CD4-positive, alpha-beta T cell (primary cell): ENCODE results near the gene FOXD1. TPM values are rescaled to one million over a fixed set of nuclear protein-coding genes. Genes with fewer than 3 reads are reported as not detected.
"Not testable (repeated sequence)": the region's sequence is repeated elsewhere in the genome, so short reads cannot be mapped to it uniquely, and the experiment has no call there.

Experiments
- ATAC-seq: fragments of 200-7000 bp; cut with Tn5 transposase; one replicate; pipeline ENCODE4 v1.10.0; 2022; ENCODE audit warnings: mild to moderate bottlenecking; ENCODE audit not compliant: poor library complexity
- CTCF ChIA-PET: fragments of 350-600 bp; sonication (Branson Sonifier 250); formaldehyde crosslinking; loops from one replicate; lab custom pipeline; 2021; ENCODE audit warnings: antibody characterized with exemption, inconsistent platforms; lab: Charles Lee
- POLR2A ChIA-PET: fragments of 350-600 bp; sonication (Branson Sonifier 250); formaldehyde crosslinking; loops from one replicate; lab custom pipeline; 2021; ENCODE audit warnings: antibody characterized with exemption, inconsistent platforms; lab: Charles Lee
- DNase-seq, 14 experiments: peaks; one replicate each; pipeline ENCODE4 v3.0.0-alpha.2; 2013 to 2020; ENCODE audit warnings: mixed read lengths in 2 of 14
- H3K27ac ChIP-seq, 2 donors: one replicate each; pipeline versions ENCODE4 v1.5.1 to v1.7.0; 2013; ENCODE audit warnings: low read length in 2 of 2, low read depth in 1 of 2, mild to moderate bottlenecking in 1 of 2
- H3K27me3 ChIP-seq, 2 experiments: 1 replicate in 1 of 2; 2 replicates in 1 of 2; pipeline versions ENCODE4 v1.6.1 to v1.7.0; 2013; ENCODE audit warnings: low read length in 2 of 2, control low read depth in 1 of 2, mild to moderate bottlenecking in 1 of 2, moderate library complexity in 1 of 2; ENCODE audit not compliant: insufficient read depth in 2 of 2, control insufficient read depth in 1 of 2
- H3K36me3 ChIP-seq: one replicate; pipeline ENCODE4 v1.6.1; 2013; ENCODE audit warnings: low read length, control low read depth; ENCODE audit not compliant: insufficient read depth
- H3K4me1 ChIP-seq: one replicate; pipeline ENCODE4 v1.6.1; 2013; ENCODE audit warnings: low read length, control low read depth; ENCODE audit not compliant: insufficient read depth
- H3K4me3 ChIP-seq: one replicate; pipeline ENCODE4 v1.5.1; 2013; ENCODE audit warnings: mild to moderate bottlenecking, low read length, moderate library complexity
- H3K9me3 ChIP-seq, 2 experiments: 1 replicate in 1 of 2; 2 replicates in 1 of 2; pipeline versions ENCODE4 v1.6.1 to v1.7.0; 2013; ENCODE audit warnings: low read length in 2 of 2, mild to moderate bottlenecking in 2 of 2, control low read depth in 1 of 2, moderate library complexity in 1 of 2; ENCODE audit not compliant: control insufficient read depth in 1 of 2, insufficient read depth in 1 of 2
- H3K27ac Mint-ChIP-seq: one replicate; pipeline ENCODE4 v1.8.0; 2020; ENCODE audit warnings: mixed read lengths
- H3K27me3 Mint-ChIP-seq: one replicate; pipeline ENCODE4 v1.8.0; 2021; ENCODE audit warnings: mixed read lengths
- H3K36me3 Mint-ChIP-seq: one replicate; pipeline ENCODE4 v1.8.0; 2021; ENCODE audit warnings: low read depth, mixed read lengths
- H3K4me1 Mint-ChIP-seq: one replicate; pipeline ENCODE4 v1.8.0; 2021; ENCODE audit warnings: low read depth, mixed read lengths
- H3K4me3 Mint-ChIP-seq: one replicate; pipeline ENCODE4 v1.8.0; 2020; ENCODE audit warnings: mild to moderate bottlenecking, mixed read lengths
- H3K9me3 Mint-ChIP-seq: one replicate; pipeline ENCODE4 v1.8.0; 2020; ENCODE audit warnings: mixed read lengths
- intact Hi-C, 2 experiments: fragments of 100-400 bp; cut with DNase I in 1 of 2; cut with micrococcal nuclease in 1 of 2; formaldehyde crosslinking; loops; one replicate each; pipeline versions ENCODE4 v1.15.1 to v1.9.0; 2023 to 2025; cut with DNase I, micrococcal nuclease
- total RNA-seq, 174 experiments: library from RNA in 2 of 174; stranded (reverse) in 2 of 174; gene quantifications; one replicate each; pipeline ENCODE4 v1.2.3 and lab custom pipeline; 2021 to 2026
- TF ChIP-seq, protein P1 (sequence below): fragments of 200-600 bp; IDR thresholded peaks from one replicate; pipeline ENCODE4 v1.8.0; 2022; ENCODE audit warnings: antibody characterized with exemption, mild to moderate bottlenecking

FOXD1 gene
- total RNA-seq, 2 experiments from 2014 or later = not detected

- Mint-ChIP-seq H3K4me1 (no peaks in the 10 kb centered on the region), H3K36me3 (no peaks in the 10 kb centered on the region), H3K27me3 (peaks cover 47% of the 10 kb centered on the region), H3K9me3 (no peaks in the 10 kb centered on the region), H3K27ac (no peak overlapping the region), H3K4me3 (no peak overlapping the region)
- DNase-seq (no peak), ATAC-seq (no peak)
- ChIA-PET CTCF (no interaction called here), POLR2A (interaction anchor here (1.0 to 1.7 kb wide), 2 partner anchors 10 to 15 kb away, joined by 3 to 7 read pairs; partner anchors contain the start of gene BTF3)
- Histone ChIP-seq H3K4me3 (no peak overlapping the region), H3K27me3 (peaks cover 0 to 17% of the 10 kb centered on the region in 2 experiments), H3K9me3 (no peaks in the 10 kb centered on the region), H3K36me3 (no peaks in the 10 kb centered on the region), H3K27ac (no peak overlapping the region), H3K4me1 (no peaks in the 10 kb centered on the region)
- TF ChIP-seq, protein P1, sequence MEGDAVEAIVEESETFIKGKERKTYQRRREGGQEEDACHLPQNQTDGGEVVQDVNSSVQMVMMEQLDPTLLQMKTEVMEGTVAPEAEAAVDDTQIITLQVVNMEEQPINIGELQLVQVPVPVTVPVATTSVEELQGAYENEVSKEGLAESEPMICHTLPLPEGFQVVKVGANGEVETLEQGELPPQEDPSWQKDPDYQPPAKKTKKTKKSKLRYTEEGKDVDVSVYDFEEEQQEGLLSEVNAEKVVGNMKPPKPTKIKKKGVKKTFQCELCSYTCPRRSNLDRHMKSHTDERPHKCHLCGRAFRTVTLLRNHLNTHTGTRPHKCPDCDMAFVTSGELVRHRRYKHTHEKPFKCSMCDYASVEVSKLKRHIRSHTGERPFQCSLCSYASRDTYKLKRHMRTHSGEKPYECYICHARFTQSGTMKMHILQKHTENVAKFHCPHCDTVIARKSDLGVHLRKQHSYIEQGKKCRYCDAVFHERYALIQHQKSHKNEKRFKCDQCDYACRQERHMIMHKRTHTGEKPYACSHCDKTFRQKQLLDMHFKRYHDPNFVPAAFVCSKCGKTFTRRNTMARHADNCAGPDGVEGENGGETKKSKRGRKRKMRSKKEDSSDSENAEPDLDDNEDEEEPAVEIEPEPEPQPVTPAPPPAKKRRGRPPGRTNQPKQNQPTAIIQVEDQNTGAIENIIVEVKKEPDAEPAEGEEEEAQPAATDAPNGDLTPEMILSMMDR = no peak
- intact Hi-C loops = no loop called here
These were observed 39.2 kb upstream of the FOXD1 start for GRCh38 chr5:73487815-73488214.

DNA sequence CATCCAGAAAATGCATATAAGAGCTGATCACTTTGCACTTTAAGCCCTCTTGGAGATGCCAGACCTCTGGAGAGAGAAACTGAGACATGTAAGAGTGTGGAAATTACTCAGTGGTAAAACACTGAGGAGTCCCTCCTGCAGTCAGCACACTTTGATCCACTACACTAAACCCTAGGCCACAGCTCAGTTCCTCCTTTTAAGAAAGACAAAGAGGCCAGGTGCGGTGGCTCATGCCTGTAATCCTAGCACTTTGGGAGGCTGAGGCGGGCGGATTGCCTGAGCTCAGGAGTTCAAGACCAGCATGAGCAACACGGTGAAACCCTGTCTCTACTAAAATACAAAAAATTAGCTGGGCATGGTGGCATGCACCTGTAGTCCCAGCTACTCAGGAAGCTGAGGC is 38.7 kb upstream of the FOXD1 start:
- H3K9me3 Mint-ChIP-seq, H3K4me3 Mint-ChIP-seq, CTCF ChIA-PET, H3K4me1 ChIP-seq, H3K36me3 Mint-ChIP-seq, H3K4me3 ChIP-seq, DNase-seq, intact Hi-C loops, H3K27ac Mint-ChIP-seq, H3K9me3 ChIP-seq, H3K36me3 ChIP-seq, H3K4me1 Mint-ChIP-seq, ATAC-seq, H3K27ac ChIP-seq: not testable (repeated sequence)
- peaks cover 44% of the 10 kb centered on the region for H3K27me3 Mint-ChIP-seq
- POLR2A ChIA-PET = interaction anchor here (1.0 to 1.7 kb wide), 2 partner anchors 11 to 16 kb away, joined by 3 to 7 read pairs; partner anchors contain the start of gene BTF3
- H3K27me3 ChIP-seq = peaks cover 0 to 17% of the 10 kb centered on the region in 2 experiments

DNA sequence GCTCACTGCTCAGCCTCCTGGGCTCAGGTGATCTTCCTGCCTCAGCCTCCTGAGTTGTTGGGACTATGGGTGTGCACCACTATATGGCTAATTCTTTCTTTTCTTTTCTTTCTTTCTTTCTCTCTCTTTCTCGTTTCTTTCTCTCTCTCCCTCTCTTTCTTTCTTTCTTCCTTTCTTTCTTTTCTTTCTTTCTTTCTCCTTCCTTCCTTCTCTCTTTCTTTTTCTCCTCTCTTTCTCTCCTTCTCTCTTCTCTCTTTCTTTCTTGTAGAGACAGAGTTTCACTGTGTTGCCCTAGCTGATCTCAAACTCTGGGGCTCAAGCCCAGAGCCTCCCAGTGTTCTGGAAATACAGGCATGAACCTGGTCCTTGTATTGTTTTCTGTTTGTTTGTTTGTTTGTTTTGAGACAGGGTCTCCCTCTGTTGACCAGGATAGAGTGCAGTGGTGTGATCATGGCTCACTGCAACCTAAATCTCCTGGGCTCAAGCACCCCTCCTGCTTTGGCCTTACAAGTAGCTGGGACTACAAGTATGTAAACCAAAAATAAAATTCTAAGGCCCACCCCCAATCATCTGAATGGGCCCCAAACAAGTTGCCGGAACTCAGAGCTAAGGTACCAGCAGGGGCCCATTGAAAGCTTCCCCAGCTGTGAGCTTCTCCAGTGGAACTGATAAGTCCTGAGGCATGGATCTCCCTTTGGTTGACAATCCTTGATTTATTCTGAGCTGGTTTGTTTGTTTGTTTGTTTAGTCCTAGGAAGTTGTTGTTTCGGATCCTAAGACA is 37.7 kb upstream of the FOXD1 start:
- no peak overlapping the region for H3K27ac Mint-ChIP-seq
- ATAC-seq (no peak), DNase-seq (no peak)
- no peaks in the 10 kb centered on the region for H3K4me1 Mint-ChIP-seq
- H3K27me3 ChIP-seq = peaks cover 0 to 16% of the 10 kb centered on the region in 2 experiments
- H3K27me3 Mint-ChIP-seq = peaks cover 46% of the 10 kb centered on the region
- TF ChIP-seq, protein P1 = no peak
- no peaks in the 10 kb centered on the region for H3K9me3 ChIP-seq
- H3K4me3 ChIP-seq = no peak overlapping the region
- H3K4me3 Mint-ChIP-seq = no peak overlapping the region
- POLR2A ChIA-PET = interaction anchor here (1.7 kb wide), 1 partner anchor 12 kb away, joined by 7 read pairs; the partner anchor contains the start of gene BTF3
- CTCF ChIA-PET = no interaction called here
- H3K27ac ChIP-seq = no peak overlapping the region
- no peaks in the 10 kb centered on the region for H3K4me1 ChIP-seq
- no peaks in the 10 kb centered on the region for H3K36me3 Mint-ChIP-seq
- no peaks in the 10 kb centered on the region for H3K9me3 Mint-ChIP-seq
- no peaks in the 10 kb centered on the region for H3K36me3 ChIP-seq
- intact Hi-C loops = no loop called here
